Esophagus squamous epithelium (tissue), 5 donors: ENCODE measurements around the gene RANBP3L. TPM values are rescaled to one million over a fixed set of nuclear protein-coding genes. Genes with fewer than 3 reads are reported as not detected.

Experiments used
- DNase-seq: peaks from one replicate; lab custom pipeline; 2025; lab: John Stamatoyannopoulos, UW
- H3K27ac ChIP-seq, 4 donors: fragments of 200-600 bp; sonication (generic); one replicate each; pipeline ENCODE4 v1.5.1; 2016 to 2019; ENCODE audit warnings: mild to moderate bottlenecking in 1 of 4
- H3K27me3 ChIP-seq, 4 donors: fragments of 200-600 bp; sonication (generic); 1 replicate in 3 of 4; 2 replicates in 1 of 4; pipeline versions ENCODE4 v1.5.1 to v1.6.0; 2017 to 2021; ENCODE audit warnings: antibody characterized with exemption in 1 of 4
- H3K36me3 ChIP-seq, 3 donors: fragments of 200-600 bp; sonication (generic); one replicate each; pipeline ENCODE4 v1.5.1; 2016 to 2019
- H3K4me1 ChIP-seq, 3 donors: fragments of 200-600 bp; sonication (generic); one replicate each; pipeline ENCODE4 v1.5.1; 2017 to 2019
- H3K4me3 ChIP-seq, 4 donors: fragments of 200-600 bp; sonication (generic); 1 replicate in 3 of 4; 2 replicates in 1 of 4; pipeline ENCODE4 v1.5.1; 2016 to 2019; ENCODE audit warnings: mild to moderate bottlenecking in 2 of 4, moderate library complexity in 1 of 4
- H3K9me3 ChIP-seq, 3 donors: fragments of 200-600 bp; sonication (generic); one replicate each; pipeline ENCODE4 v1.5.1; 2016 to 2019
- POLR2A ChIP-seq, 4 donors: fragments of 450-650 bp; IDR thresholded peaks; one replicate each; pipeline ENCODE4 v1.6.1; 2017; ENCODE audit warnings: antibody characterized with exemption in 4 of 4, mild to moderate bottlenecking in 4 of 4, moderate library complexity in 3 of 4
- WGBS, 2 donors: methylation state at CpG; one replicate each; pipeline ENCODE4 v1.1.5; 2018; 5-methylcytosine and 5-hydroxymethylcytosine counted together
- intact Hi-C: fragments of 100-400 bp; cut with DNase I; formaldehyde crosslinking; loops from one replicate; pipeline ENCODE4 v1.15.0; 2022
- total RNA-seq, 4 donors: library from RNA; depleted of rRNA; stranded (reverse); fragments of >200 nt; gene quantifications; one replicate each; pipeline ENCODE4 v1.1.0, GENCODE V29; 2016
- TF ChIP-seq, protein P1 (sequence below), 6 experiments: fragments of 450-650 bp in 4 of 6; fragments of 200-600 bp in 2 of 6; sonication (generic) in 2 of 6; IDR thresholded peaks; one replicate each; pipeline ENCODE4 v1.5.1; 2016 to 2019; ENCODE audit warnings: antibody characterized with exemption in 6 of 6, mild to moderate bottlenecking in 4 of 6, moderate library complexity in 4 of 6
- donor health status: DM: yes; HTN: yes; CAD: no.

The RANBP3L gene
- total RNA-seq, 4 donors from 2014 or later: 0.30 to 0.57 (median 0.56) TPM; not detected in 1

DNA sequence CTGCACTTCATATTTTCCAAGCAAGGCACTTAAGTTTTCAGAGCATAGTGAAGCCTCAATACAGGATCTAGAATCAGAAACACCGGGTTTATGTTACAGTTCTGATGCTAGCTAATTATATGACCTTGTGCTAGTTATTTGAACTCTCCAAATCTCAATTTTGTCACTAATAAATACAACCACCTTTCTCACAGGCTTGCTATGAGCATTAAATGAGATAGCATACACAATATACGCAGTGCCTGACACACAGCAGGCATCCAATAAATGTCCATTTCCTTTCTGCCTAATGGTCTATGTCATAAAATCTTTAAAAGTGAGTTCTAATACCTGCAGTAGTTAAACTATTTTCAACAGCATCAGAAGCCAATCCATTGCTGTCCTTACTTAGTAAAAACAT lies 92.9 kb downstream of the RANBP3L start:
- WGBS, 2 donors: 92 to 95% methylated on average over 2 of the region's 2 CpGs
- DNase-seq: no peak
- TF ChIP-seq POLR2A (IDR thresholded peaks at IDR 0.05): no peak
- TF ChIP-seq, protein P1, sequence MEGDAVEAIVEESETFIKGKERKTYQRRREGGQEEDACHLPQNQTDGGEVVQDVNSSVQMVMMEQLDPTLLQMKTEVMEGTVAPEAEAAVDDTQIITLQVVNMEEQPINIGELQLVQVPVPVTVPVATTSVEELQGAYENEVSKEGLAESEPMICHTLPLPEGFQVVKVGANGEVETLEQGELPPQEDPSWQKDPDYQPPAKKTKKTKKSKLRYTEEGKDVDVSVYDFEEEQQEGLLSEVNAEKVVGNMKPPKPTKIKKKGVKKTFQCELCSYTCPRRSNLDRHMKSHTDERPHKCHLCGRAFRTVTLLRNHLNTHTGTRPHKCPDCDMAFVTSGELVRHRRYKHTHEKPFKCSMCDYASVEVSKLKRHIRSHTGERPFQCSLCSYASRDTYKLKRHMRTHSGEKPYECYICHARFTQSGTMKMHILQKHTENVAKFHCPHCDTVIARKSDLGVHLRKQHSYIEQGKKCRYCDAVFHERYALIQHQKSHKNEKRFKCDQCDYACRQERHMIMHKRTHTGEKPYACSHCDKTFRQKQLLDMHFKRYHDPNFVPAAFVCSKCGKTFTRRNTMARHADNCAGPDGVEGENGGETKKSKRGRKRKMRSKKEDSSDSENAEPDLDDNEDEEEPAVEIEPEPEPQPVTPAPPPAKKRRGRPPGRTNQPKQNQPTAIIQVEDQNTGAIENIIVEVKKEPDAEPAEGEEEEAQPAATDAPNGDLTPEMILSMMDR (IDR thresholded peaks at IDR 0.05): no peak
- Histone ChIP-seq H3K27me3 (no peaks in the 10 kb centered on the region), H3K4me3 (no peak overlapping the region), H3K9me3 (no peaks in the 10 kb centered on the region), H3K4me1 (no peaks in the 10 kb centered on the region), H3K27ac (no peak overlapping the region), H3K36me3 (peaks cover 0 to 63% (median 0%) of the 10 kb centered on the region in 3 donors)
- intact Hi-C loops: no loop called here

DNA sequence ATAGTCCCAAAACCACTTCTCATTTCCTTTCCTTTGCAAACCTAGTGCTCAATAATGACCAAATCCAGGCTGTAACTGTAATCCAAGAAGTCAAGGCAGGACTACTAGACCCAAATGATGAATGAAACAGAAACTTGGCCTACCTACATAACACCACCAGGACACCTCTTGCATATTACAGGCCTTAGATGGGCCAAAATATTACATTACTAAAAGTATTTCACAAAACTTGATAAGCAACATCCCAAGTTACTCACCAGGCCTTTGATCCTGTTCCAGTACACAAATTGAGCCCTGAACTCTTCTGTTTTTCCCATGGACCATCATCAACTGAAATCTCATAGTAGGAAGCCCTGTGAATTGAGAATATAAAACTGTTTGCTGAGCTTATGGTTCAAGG lies 94.8 kb downstream of the RANBP3L start:
- Histone ChIP-seq H3K4me3 (no peak overlapping the region), H3K27me3 (no peaks in the 10 kb centered on the region), H3K27ac (no peak overlapping the region), H3K9me3 (no peaks in the 10 kb centered on the region), H3K4me1 (peaks cover 0 to 6% (median 0%) of the 10 kb centered on the region in 3 donors), H3K36me3 (peaks cover 0 to 67% (median 0%) of the 10 kb centered on the region in 3 donors)
- DNase-seq: no peak
- intact Hi-C loops: no loop called here
- TF ChIP-seq POLR2A (IDR thresholded peaks at IDR 0.05): no peak
- TF ChIP-seq, protein P1 (IDR thresholded peaks at IDR 0.05): no peak

DNA sequence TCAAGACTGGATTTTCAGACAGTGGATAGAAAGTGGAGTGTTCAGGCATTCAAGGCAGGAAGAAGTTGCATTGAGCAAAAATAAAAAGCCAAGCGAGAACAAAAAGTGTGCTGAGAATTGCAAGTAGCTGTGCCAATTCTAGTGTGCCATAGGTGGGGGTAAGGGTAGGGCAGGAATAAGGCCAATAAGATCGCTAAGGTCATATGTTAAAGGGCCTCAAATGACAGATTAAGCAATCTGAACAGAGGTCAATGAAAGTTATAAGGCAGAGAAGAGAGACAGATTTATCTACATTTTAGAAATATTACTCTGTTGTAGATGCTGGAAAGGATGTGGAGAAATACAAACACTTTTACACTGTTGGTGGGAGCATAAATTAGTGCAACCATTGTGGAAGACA lies 96.4 kb downstream of the RANBP3L start:
- Histone ChIP-seq H3K4me1 (peaks cover 0 to 6% (median 0%) of the 10 kb centered on the region in 3 donors), H3K27ac (no peak overlapping the region), H3K9me3 (no peaks in the 10 kb centered on the region), H3K4me3 (no peak overlapping the region), H3K36me3 (peaks cover 0 to 62% (median 0%) of the 10 kb centered on the region in 3 donors), H3K27me3 (no peaks in the 10 kb centered on the region)
- TF ChIP-seq, protein P1 (IDR thresholded peaks at IDR 0.05): no peak
- TF ChIP-seq POLR2A (IDR thresholded peaks at IDR 0.05): no peak
- intact Hi-C loops: no loop called here
- DNase-seq: no peak
- 90% methylated on average over 2 of the region's 2 CpGs for WGBS, 2 donors

DNA sequence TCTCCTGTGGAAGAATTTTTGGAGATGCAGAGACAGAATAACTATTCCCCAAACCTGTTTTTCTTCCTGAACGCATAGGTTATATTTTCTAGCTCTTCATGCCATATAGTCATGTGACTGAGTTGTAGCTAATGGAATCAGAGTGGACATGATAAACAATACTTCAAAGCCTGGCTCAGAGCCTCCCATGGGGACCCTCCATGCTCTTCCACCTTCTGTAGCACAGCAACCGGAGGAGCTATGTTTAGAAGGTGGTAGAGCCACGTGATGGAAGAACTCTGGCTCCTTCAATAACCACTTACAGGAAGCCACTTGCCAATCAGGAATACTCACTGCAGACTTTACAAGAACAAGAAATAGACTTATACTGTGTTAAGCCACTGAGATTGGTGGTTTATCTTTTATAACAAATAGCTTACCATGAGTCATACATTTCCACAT lies 99.2 kb downstream of the RANBP3L start:
- no peak for DNase-seq
- Histone ChIP-seq H3K36me3 (peaks cover 0 to 83% (median 0%) of the 10 kb centered on the region in 3 donors), H3K27ac (no peak overlapping the region), H3K4me3 (no peak overlapping the region), H3K9me3 (no peaks in the 10 kb centered on the region), H3K27me3 (no peaks in the 10 kb centered on the region), H3K4me1 (peaks cover 0 to 6% (median 0%) of the 10 kb centered on the region in 3 donors)
- no peak for TF ChIP-seq POLR2A (IDR thresholded peaks at IDR 0.05)
- TF ChIP-seq, protein P1 (IDR thresholded peaks at IDR 0.05): no peak
- 46 to 69% methylated on average over 3 of the region's 3 CpGs for WGBS, 2 donors
- intact Hi-C loops: no loop called here

DNA sequence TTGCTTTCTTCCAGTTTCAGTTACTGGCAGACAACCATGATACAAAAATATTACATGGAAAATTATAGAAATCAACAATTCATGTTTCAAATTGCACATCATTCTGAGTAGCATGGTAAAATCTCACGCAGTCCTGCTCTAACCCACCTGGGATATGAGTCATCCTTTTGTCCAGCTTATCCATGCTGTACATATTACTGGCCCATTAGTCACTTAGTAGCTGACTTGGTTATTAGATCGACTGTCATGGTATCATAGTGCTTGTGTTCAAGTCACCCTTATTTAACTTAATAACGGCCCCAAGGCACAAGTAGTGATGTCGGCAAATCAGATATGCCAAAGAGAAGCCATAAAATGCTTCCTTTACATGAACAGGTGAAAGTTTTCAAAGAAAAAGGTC lies 101.2 kb downstream of the RANBP3L start:
- peaks cover 0 to 83% (median 4%) of the 10 kb centered on the region in 3 donors for H3K36me3 ChIP-seq
- DNase-seq: no peak
- no peak overlapping the region for H3K4me3 ChIP-seq
- no peak for TF ChIP-seq POLR2A (IDR thresholded peaks at IDR 0.05)
- TF ChIP-seq, protein P1 (IDR thresholded peaks at IDR 0.05): no peak
- no peaks in the 10 kb centered on the region for H3K27me3 ChIP-seq
- H3K4me1 ChIP-seq: peaks cover 0 to 6% (median 0%) of the 10 kb centered on the region in 3 donors
- WGBS, 2 donors: 67 to 89% methylated on average over 4 of the region's 4 CpGs
- intact Hi-C loops: no loop called here
- H3K27ac ChIP-seq: no peak overlapping the region
- H3K9me3 ChIP-seq: no peaks in the 10 kb centered on the region
